Sigmoid colon (tissue), 7 donors: ENCODE data around the gene ACOT6. TPM values are rescaled to one million over a fixed set of nuclear protein-coding genes. Genes with fewer than 3 reads are reported as not detected.

ENCODE experiments used
- DNase-seq: peaks from one replicate; pipeline ENCODE4 v3.0.0-alpha.2; 2019
- H3K27ac ChIP-seq, 4 donors: fragments of 200-600 bp; sonication (generic); one replicate each; pipeline ENCODE4 v1.5.1; 2016 to 2019; ENCODE audit warnings: mild to moderate bottlenecking in 1 of 4
- H3K27me3 ChIP-seq, 3 donors: fragments of 200-600 bp; sonication (generic); one replicate each; pipeline ENCODE4 v1.5.1; 2019; ENCODE audit warnings: mild to moderate bottlenecking in 1 of 3
- H3K36me3 ChIP-seq, 4 donors: fragments of 200-600 bp; sonication (generic); one replicate each; pipeline ENCODE4 v1.5.1; 2016 to 2019
- H3K4me1 ChIP-seq, 4 donors: fragments of 200-600 bp; sonication (generic); one replicate each; pipeline ENCODE4 v1.5.1; 2017 to 2019
- H3K4me3 ChIP-seq, 4 donors: fragments of 200-600 bp; sonication (generic); one replicate each; pipeline ENCODE4 v1.5.1; 2017 to 2019; ENCODE audit warnings: mild to moderate bottlenecking in 2 of 4, moderate library complexity in 1 of 4
- H3K9me3 ChIP-seq, 4 donors: fragments of 200-600 bp in 3 of 4; sonication (generic) in 3 of 4; one replicate each; pipeline versions ENCODE4 v1.5.1 to v1.6.1; 2013 to 2019
- CTCF ChIP-seq, 4 experiments: fragments of 450-650 bp in 3 of 4; fragments of 200-600 bp in 1 of 4; IDR thresholded peaks; one replicate each; pipeline ENCODE4 v1.5.1; 2016 to 2019; ENCODE audit warnings: antibody characterized with exemption in 4 of 4, mild to moderate bottlenecking in 3 of 4, moderate library complexity in 2 of 4
- EP300 ChIP-seq, 4 donors: sonication (generic); formaldehyde crosslinking; IDR thresholded peaks; one replicate each; pipeline ENCODE4 v1.6.1; 2017; ENCODE audit warnings: antibody characterized with exemption in 4 of 4
- POLR2A ChIP-seq, 2 donors: fragments of 450-650 bp; IDR thresholded peaks; one replicate each; pipeline ENCODE4 v1.6.1; 2016; ENCODE audit warnings: antibody characterized with exemption in 2 of 2, mild to moderate bottlenecking in 2 of 2, moderate library complexity in 2 of 2
- POLR2AphosphoS5 ChIP-seq, 4 donors: sonication (generic); formaldehyde crosslinking; IDR thresholded peaks; one replicate each; pipeline ENCODE4 v1.6.1; 2017; ENCODE audit warnings: antibody characterized with exemption in 4 of 4
- WGBS, 2 donors: extraction: QIAGEN DNeasy Blood & Tissue Kit; methylation state at CpG; one replicate each; pipeline ENCODE4 v1.1.7; 2013; 5-methylcytosine and 5-hydroxymethylcytosine counted together
- intact Hi-C: fragments of 100-400 bp; cut with DNase I; formaldehyde crosslinking; loops from one replicate; pipeline ENCODE4 v1.15.1; 2023
- polyA plus RNA-seq, 3 donors: library from polyadenylated mRNA; stranded (reverse); fragments of 200-250 nt; gene quantifications; one replicate each; pipeline ENCODE4 v1.2.3, GENCODE V29; 2013
- total RNA-seq, 4 donors: library from RNA; depleted of rRNA; stranded (reverse); fragments of >200 nt; gene quantifications; one replicate each; pipeline ENCODE4 v1.1.0, GENCODE V29; 2016
- donor health status: healthy with polysubstance abuse.
- donor health status: Bipolar disorder and iron deficiency.
- donor health status: healthy.

ACOT6 gene
- total and polyA plus RNA-seq, 7 donors: not detected

GRCh38 chr14:73620268-73620667 lies 8.0 kb downstream of the ACOT6 start:
- Histone ChIP-seq H3K9me3 (no peaks in the 10 kb centered on the region), H3K36me3 (no peaks in the 10 kb centered on the region), H3K4me3 (no peak overlapping the region), H3K27ac (no peak overlapping the region), H3K4me1 (no peaks in the 10 kb centered on the region), H3K27me3 (no peaks in the 10 kb centered on the region)
- 90% methylated on average over 10 of the region's 10 CpGs for WGBS, 2 donors
- TF ChIP-seq POLR2AphosphoS5 (IDR thresholded peaks at IDR 0.05): no peak
- no peak for TF ChIP-seq CTCF (IDR thresholded peaks at IDR 0.05)
- TF ChIP-seq POLR2A (IDR thresholded peaks at IDR 0.05): no peak
- TF ChIP-seq EP300 (IDR thresholded peaks at IDR 0.05): no peak
- DNase-seq: no peak
- intact Hi-C loops: no loop called here

GRCh38 chr14:73623504-73624054 lies 11.3 kb downstream of the ACOT6 start:
- Histone ChIP-seq H3K27me3 (no peaks in the 10 kb centered on the region), H3K4me1 (no peaks in the 10 kb centered on the region), H3K9me3 (no peaks in the 10 kb centered on the region), H3K4me3 (no peak overlapping the region), H3K36me3 (no peaks in the 10 kb centered on the region), H3K27ac (no peak overlapping the region)
- no peak for DNase-seq
- TF ChIP-seq POLR2A (IDR thresholded peaks at IDR 0.05) (no peak), EP300 (IDR thresholded peaks at IDR 0.05) (no peak), CTCF (IDR thresholded peaks at IDR 0.05) (no peak), POLR2AphosphoS5 (IDR thresholded peaks at IDR 0.05) (no peak)
- 86 to 92% methylated on average over 4 of the region's 4 CpGs for WGBS, 2 donors
- intact Hi-C loops: no loop called here

- Histone ChIP-seq H3K27me3 (no peaks in the 10 kb centered on the region), H3K9me3 (no peaks in the 10 kb centered on the region), H3K36me3 (no peaks in the 10 kb centered on the region), H3K4me3 (no peak overlapping the region), H3K27ac (no peak overlapping the region), H3K4me1 (no peaks in the 10 kb centered on the region)
- no peak for DNase-seq
- WGBS, 2 donors: 47 to 69% methylated on average over 1 of the region's 1 CpG
- intact Hi-C loops: no loop called here
- no peak for TF ChIP-seq POLR2A (IDR thresholded peaks at IDR 0.05)
- no peak for TF ChIP-seq CTCF (IDR thresholded peaks at IDR 0.05)
- TF ChIP-seq EP300 (IDR thresholded peaks at IDR 0.05): no peak
- TF ChIP-seq POLR2AphosphoS5 (IDR thresholded peaks at IDR 0.05): no peak
Measured at GRCh38 chr14:73625706-73626105, 13.4 kb downstream of the ACOT6 start.

GRCh38 chr14:73627151-73627558 lies 14.8 kb downstream of the ACOT6 start:
- H3K4me3 ChIP-seq: no peak overlapping the region
- H3K27ac ChIP-seq: no peak overlapping the region
- TF ChIP-seq EP300 (IDR thresholded peaks at IDR 0.05) (no peak), POLR2A (IDR thresholded peaks at IDR 0.05) (no peak), CTCF (IDR thresholded peaks at IDR 0.05) (no peak), POLR2AphosphoS5 (IDR thresholded peaks at IDR 0.05) (no peak)
- no peaks in the 10 kb centered on the region for H3K36me3 ChIP-seq
- 80 to 90% methylated on average over 2 of the region's 2 CpGs for WGBS, 2 donors
- no peaks in the 10 kb centered on the region for H3K9me3 ChIP-seq
- H3K4me1 ChIP-seq: no peaks in the 10 kb centered on the region
- intact Hi-C loops: no loop called here
- H3K27me3 ChIP-seq: no peaks in the 10 kb centered on the region
- no peak for DNase-seq
